SK-N-SH treated with all-trans-retinoic acid at 6 μM for 48 hours (cell line): ENCODE data around the gene TNKS1BP1.

ENCODE experiments used
- ATAC-seq: fragments of 200-7000 bp; cut with Tn5 transposase; 3 replicates; pipeline ENCODE4 v1.9.1; 2020; ENCODE audit warnings: mild to moderate bottlenecking, moderate library complexity
- ARNTL ChIP-seq: fragments of 450-650 bp; formaldehyde crosslinking; IDR thresholded peaks from 2 replicates; pipeline ENCODE4 v1.5.0; 2020; ENCODE audit warnings: low read depth, mild to moderate bottlenecking, moderate library complexity, borderline replicate concordance
- CSDC2 ChIP-seq: fragments of 250-450 bp; sonication (Bioruptor Pico); IDR thresholded peaks from 2 replicates; pipeline ENCODE4 v1.5.0; 2020; ENCODE audit warnings: mild to moderate bottlenecking, moderate library complexity
- ESRRG ChIP-seq: fragments of 250-450 bp; sonication (Bioruptor Pico); IDR thresholded peaks from 2 replicates; pipeline ENCODE4 v1.6.1; 2021; ENCODE audit warnings: mild to moderate bottlenecking
- GLIS3 ChIP-seq: fragments of 250-450 bp; sonication (Bioruptor Pico); IDR thresholded peaks from 2 replicates; pipeline ENCODE4 v1.5.0; 2020; ENCODE audit warnings: mild to moderate bottlenecking, moderate library complexity
- ISL1 ChIP-seq: fragments of 250-450 bp; sonication (Bioruptor Pico); IDR thresholded peaks from 2 replicates; pipeline ENCODE4 v2.1.2; 2022; ENCODE audit warnings: mild to moderate bottlenecking, moderate library complexity
- PPARA ChIP-seq: fragments of 250-450 bp; sonication (Bioruptor Pico); IDR thresholded peaks from 2 replicates; pipeline ENCODE4 v1.5.0; 2020; ENCODE audit warnings: mild to moderate bottlenecking, borderline replicate concordance
- RARB ChIP-seq: fragments of 250-450 bp; sonication (Bioruptor Pico); IDR thresholded peaks from 2 replicates; pipeline ENCODE4 v1.8.0; 2021; ENCODE audit warnings: mild to moderate bottlenecking, moderate library complexity
- SNAI2 ChIP-seq: fragments of 250-450 bp; sonication (Bioruptor Pico); IDR thresholded peaks from 2 replicates; pipeline ENCODE4 v1.5.0; 2020; ENCODE audit warnings: mild to moderate bottlenecking, moderate library complexity
- TCF4 ChIP-seq: fragments of 250-450 bp; sonication (Bioruptor Pico); IDR thresholded peaks from 2 replicates; pipeline ENCODE4 v1.8.0; 2021; ENCODE audit warnings: mild to moderate bottlenecking, moderate library complexity, borderline replicate concordance
- ZFP30 ChIP-seq: fragments of 450-650 bp; formaldehyde crosslinking; IDR thresholded peaks from 2 replicates; pipeline ENCODE4 v1.5.0; 2022; ENCODE audit warnings: mild to moderate bottlenecking, moderate library complexity
- ZNF565 ChIP-seq: fragments of 450-650 bp; formaldehyde crosslinking; conservative IDR thresholded peaks from 2 replicates; pipeline ENCODE4 v1.5.0; 2020; ENCODE audit warnings: low read depth, mild to moderate bottlenecking, moderate library complexity
- ZNF8 ChIP-seq: fragments of 450-650 bp; formaldehyde crosslinking; IDR thresholded peaks from 2 replicates; pipeline ENCODE4 v1.5.0; 2020; ENCODE audit warnings: mild to moderate bottlenecking, moderate library complexity
- TF ChIP-seq, protein P1 (sequence below): fragments of 250-450 bp; sonication (Bioruptor Pico); IDR thresholded peaks from 2 replicates; pipeline ENCODE4 v1.8.0; 2020; ENCODE audit warnings: mild to moderate bottlenecking, moderate library complexity, borderline replicate concordance
- TF ChIP-seq, protein P2 (sequence below): fragments of 250-450 bp; sonication (Bioruptor Pico); IDR thresholded peaks from 2 replicates; pipeline ENCODE4 v1.5.1; 2020; ENCODE audit warnings: low read depth, mild to moderate bottlenecking, moderate library complexity
- TF ChIP-seq, protein P3 (sequence below): fragments of 250-450 bp; sonication (Bioruptor Pico); IDR thresholded peaks from 2 replicates; pipeline ENCODE4 v1.5.1; 2021; ENCODE audit warnings: mild to moderate bottlenecking, moderate library complexity
- TF ChIP-seq, protein P4 (sequence below): fragments of 250-450 bp; sonication (Bioruptor Pico); IDR thresholded peaks from 2 replicates; pipeline ENCODE4 v1.5.0; 2020; ENCODE audit warnings: mild to moderate bottlenecking, moderate library complexity
- TF ChIP-seq, protein P5 (sequence below): fragments of 250-450 bp; sonication (Bioruptor Pico); IDR thresholded peaks from 2 replicates; pipeline ENCODE4 v1.8.0; 2021; ENCODE audit warnings: low read depth, mild to moderate bottlenecking, moderate library complexity, borderline replicate concordance

Gene TNKS1BP1

DNA sequence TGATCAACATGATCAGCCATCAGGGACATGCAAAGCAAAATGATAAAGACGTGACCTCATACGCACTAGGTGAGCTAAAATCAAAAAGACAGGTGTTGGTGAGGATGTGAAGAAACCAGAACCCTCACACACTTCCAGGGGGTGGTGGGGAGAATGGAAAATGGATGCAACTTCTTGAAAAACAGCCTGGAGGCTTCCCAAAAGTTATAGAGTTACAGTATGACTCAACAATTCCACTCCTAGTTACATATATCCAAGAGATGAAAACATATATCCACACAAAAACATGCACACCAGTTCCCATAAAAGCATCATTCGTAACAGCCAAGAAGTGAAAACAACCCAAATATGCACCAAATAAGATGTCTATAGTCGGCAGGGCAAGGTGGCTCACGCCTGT is 45.6 kb downstream of the TNKS1BP1 start:
- TF ChIP-seq PPARA (CRISPR knock-in tag) (no peak), ESRRG (no peak), ISL1 (no peak), CSDC2 (CRISPR knock-in tag) (no peak), ZNF8 (CRISPR knock-in tag) (no peak), SNAI2 (CRISPR knock-in tag) (no peak), ZFP30 (CRISPR knock-in tag) (no peak), GLIS3 (no peak), RARB (CRISPR knock-in tag) (no peak), ARNTL (CRISPR knock-in tag) (no peak)
- TF ChIP-seq, protein P1, sequence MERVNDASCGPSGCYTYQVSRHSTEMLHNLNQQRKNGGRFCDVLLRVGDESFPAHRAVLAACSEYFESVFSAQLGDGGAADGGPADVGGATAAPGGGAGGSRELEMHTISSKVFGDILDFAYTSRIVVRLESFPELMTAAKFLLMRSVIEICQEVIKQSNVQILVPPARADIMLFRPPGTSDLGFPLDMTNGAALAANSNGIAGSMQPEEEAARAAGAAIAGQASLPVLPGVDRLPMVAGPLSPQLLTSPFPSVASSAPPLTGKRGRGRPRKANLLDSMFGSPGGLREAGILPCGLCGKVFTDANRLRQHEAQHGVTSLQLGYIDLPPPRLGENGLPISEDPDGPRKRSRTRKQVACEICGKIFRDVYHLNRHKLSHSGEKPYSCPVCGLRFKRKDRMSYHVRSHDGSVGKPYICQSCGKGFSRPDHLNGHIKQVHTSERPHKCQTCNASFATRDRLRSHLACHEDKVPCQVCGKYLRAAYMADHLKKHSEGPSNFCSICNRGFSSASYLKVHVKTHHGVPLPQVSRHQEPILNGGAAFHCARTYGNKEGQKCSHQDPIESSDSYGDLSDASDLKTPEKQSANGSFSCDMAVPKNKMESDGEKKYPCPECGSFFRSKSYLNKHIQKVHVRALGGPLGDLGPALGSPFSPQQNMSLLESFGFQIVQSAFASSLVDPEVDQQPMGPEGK (CRISPR knock-in tag) = no peak
- TF ChIP-seq, protein P2, sequence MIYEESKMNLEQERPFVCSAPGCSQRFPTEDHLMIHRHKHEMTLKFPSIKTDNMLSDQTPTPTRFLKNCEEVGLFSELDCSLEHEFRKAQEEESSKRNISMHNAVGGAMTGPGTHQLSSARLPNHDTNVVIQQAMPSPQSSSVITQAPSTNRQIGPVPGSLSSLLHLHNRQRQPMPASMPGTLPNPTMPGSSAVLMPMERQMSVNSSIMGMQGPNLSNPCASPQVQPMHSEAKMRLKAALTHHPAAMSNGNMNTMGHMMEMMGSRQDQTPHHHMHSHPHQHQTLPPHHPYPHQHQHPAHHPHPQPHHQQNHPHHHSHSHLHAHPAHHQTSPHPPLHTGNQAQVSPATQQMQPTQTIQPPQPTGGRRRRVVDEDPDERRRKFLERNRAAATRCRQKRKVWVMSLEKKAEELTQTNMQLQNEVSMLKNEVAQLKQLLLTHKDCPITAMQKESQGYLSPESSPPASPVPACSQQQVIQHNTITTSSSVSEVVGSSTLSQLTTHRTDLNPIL (CRISPR knock-in tag) = no peak
- TF ChIP-seq, protein P3, sequence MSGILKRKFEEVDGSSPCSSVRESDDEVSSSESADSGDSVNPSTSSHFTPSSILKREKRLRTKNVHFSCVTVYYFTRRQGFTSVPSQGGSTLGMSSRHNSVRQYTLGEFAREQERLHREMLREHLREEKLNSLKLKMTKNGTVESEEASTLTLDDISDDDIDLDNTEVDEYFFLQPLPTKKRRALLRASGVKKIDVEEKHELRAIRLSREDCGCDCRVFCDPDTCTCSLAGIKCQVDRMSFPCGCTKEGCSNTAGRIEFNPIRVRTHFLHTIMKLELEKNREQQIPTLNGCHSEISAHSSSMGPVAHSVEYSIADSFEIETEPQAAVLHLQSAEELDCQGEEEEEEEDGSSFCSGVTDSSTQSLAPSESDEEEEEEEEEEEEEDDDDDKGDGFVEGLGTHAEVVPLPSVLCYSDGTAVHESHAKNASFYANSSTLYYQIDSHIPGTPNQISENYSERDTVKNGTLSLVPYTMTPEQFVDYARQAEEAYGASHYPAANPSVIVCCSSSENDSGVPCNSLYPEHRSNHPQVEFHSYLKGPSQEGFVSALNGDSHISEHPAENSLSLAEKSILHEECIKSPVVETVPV = no peak
- TF ChIP-seq, protein P4, sequence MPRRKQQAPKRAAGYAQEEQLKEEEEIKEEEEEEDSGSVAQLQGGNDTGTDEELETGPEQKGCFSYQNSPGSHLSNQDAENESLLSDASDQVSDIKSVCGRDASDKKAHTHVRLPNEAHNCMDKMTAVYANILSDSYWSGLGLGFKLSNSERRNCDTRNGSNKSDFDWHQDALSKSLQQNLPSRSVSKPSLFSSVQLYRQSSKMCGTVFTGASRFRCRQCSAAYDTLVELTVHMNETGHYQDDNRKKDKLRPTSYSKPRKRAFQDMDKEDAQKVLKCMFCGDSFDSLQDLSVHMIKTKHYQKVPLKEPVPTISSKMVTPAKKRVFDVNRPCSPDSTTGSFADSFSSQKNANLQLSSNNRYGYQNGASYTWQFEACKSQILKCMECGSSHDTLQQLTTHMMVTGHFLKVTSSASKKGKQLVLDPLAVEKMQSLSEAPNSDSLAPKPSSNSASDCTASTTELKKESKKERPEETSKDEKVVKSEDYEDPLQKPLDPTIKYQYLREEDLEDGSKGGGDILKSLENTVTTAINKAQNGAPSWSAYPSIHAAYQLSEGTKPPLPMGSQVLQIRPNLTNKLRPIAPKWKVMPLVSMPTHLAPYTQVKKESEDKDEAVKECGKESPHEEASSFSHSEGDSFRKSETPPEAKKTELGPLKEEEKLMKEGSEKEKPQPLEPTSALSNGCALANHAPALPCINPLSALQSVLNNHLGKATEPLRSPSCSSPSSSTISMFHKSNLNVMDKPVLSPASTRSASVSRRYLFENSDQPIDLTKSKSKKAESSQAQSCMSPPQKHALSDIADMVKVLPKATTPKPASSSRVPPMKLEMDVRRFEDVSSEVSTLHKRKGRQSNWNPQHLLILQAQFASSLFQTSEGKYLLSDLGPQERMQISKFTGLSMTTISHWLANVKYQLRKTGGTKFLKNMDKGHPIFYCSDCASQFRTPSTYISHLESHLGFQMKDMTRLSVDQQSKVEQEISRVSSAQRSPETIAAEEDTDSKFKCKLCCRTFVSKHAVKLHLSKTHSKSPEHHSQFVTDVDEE (CRISPR knock-in tag) = no peak
- ATAC-seq = no peak

DNA sequence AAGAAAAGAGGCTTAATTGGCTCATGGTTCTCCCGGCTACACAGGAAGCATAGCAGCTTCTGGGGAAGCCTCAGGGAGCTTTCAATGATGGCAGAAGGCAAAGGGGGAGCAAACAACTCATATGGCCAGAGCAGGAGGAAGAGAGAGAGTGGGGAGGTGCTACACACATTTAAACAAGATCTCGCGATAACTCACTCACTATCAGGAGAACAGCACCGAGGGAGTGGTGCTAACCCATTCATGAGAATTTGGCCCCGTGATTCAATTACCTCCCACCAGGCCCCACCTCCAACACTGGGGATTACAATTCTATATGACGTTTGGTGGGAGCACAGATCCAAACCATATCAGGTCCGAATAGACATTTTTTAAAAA is 46.0 kb downstream of the TNKS1BP1 start:
- no peak for TF ChIP-seq PPARA (CRISPR knock-in tag)
- no peak for TF ChIP-seq SNAI2 (CRISPR knock-in tag)
- TF ChIP-seq ARNTL (CRISPR knock-in tag) = no peak
- no peak for TF ChIP-seq TCF4 (CRISPR knock-in tag)
- no peak for TF ChIP-seq ISL1
- TF ChIP-seq, protein P4 (CRISPR knock-in tag) = no peak
- no peak for TF ChIP-seq ZNF565 (CRISPR knock-in tag)
- TF ChIP-seq ZNF8 (CRISPR knock-in tag) = no peak
- no peak for TF ChIP-seq CSDC2 (CRISPR knock-in tag)
- no peak for TF ChIP-seq RARB (CRISPR knock-in tag)
- TF ChIP-seq, protein P5, sequence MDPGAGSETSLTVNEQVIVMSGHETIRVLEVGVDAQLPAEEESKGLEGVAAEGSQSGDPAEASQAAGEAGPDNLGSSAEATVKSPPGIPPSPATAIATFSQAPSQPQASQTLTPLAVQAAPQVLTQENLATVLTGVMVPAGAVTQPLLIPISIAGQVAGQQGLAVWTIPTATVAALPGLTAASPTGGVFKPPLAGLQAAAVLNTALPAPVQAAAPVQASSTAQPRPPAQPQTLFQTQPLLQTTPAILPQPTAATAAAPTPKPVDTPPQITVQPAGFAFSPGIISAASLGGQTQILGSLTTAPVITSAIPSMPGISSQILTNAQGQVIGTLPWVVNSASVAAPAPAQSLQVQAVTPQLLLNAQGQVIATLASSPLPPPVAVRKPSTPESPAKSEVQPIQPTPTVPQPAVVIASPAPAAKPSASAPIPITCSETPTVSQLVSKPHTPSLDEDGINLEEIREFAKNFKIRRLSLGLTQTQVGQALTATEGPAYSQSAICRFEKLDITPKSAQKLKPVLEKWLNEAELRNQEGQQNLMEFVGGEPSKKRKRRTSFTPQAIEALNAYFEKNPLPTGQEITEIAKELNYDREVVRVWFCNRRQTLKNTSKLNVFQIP (CRISPR knock-in tag) = no peak
- TF ChIP-seq, all 23 proteins: peak for 0
- no peak for ATAC-seq
